ENCODE results near the gene TMA16.

Gene TMA16

DNA sequence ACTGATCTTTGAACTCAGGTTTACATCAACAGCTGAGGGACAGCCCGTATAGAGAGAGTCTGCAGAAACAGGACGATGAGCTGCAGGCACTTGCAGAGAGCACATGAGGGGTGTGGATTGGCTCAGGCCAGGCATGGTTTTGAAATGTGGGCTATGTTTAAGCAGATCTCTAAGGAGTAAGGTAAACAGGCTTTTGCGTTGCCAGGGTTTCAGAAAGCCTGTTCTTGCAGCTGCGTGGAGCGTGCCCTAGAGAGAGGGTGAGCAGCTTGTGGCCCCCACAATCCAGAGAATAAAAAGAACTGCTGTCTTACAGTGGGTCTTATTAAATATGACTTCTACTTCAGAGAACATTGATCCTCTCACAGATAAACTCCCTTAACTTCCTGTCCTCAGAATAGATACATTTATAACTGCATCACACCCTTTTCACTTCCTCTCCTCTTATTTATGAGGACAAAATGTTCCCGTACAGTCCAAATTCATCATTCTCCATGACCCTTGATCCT lies 64.1 kb downstream of the TMA16 start:
- H3K4me3 ChIP-seq, result no peak overlapping the region
- peaks cover 15% of the 10 kb centered on the region; the same call in 1 of the 2 replicates for H3K9me3 ChIP-seq (ENCODE audit: low read depth, low read length)
- no peak for DNase-seq (ENCODE audit: low read depth, low spot score)
- peak overlapping the region; percentile 92 for H3K27ac ChIP-seq
- TF ChIP-seq POLR2AphosphoS5 (IDR thresholded peaks at IDR 0.05; ENCODE audit: borderline replicate concordance, low read depth, low read length) (no peak), FOXP2 (optimal IDR thresholded peaks at IDR 0.05; ENCODE audit: control extremely low read depth, extremely low read length, insufficient read depth) (no peak)
- peaks cover 14% of the 10 kb centered on the region for H3K36me3 ChIP-seq (ENCODE audit: insufficient read depth, low read length)
- H3K9ac ChIP-seq (ENCODE audit: insufficient read length), result no peak overlapping the region

DNA sequence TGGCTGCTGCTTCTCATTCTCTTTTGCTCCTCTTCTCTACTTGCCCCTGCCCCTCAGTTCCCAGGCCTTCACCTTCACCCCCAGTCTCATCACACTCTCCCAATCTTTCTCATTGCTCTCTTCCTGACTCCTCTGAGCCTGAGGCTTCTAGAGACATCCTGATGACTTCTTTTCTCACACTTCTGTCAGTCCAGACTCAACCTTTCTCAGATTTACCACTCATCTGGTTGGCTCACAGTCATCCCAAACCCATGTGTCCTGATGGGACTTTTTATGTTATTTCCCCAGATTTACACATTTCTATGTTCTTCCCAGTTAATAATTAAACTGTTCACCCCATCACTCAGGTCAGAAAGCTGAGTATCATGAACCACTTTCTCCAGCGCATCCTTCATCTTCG lies 68.0 kb downstream of the TMA16 start:
- no peak overlapping the region for H3K9ac ChIP-seq (ENCODE audit: insufficient read length)
- no peak overlapping the region for H3K4me3 ChIP-seq
- TF ChIP-seq EZH2 (IDR thresholded peaks at IDR 0.05) (no peak), POLR2AphosphoS5 (IDR thresholded peaks at IDR 0.05; ENCODE audit: borderline replicate concordance, low read depth, low read length) (no peak), FOXP2 (optimal IDR thresholded peaks at IDR 0.05; ENCODE audit: control extremely low read depth, extremely low read length, insufficient read depth) (no peak)
- DNase-seq (ENCODE audit: low read depth, low spot score), result no peak
- H3K27ac ChIP-seq, result no peak overlapping the region
- H3K9me3 ChIP-seq (ENCODE audit: low read depth, low read length), result peaks cover 15% of the 10 kb centered on the region; the same call in 1 of the 2 replicates
- peaks cover 14% of the 10 kb centered on the region for H3K36me3 ChIP-seq (ENCODE audit: insufficient read depth, low read length)

DNA sequence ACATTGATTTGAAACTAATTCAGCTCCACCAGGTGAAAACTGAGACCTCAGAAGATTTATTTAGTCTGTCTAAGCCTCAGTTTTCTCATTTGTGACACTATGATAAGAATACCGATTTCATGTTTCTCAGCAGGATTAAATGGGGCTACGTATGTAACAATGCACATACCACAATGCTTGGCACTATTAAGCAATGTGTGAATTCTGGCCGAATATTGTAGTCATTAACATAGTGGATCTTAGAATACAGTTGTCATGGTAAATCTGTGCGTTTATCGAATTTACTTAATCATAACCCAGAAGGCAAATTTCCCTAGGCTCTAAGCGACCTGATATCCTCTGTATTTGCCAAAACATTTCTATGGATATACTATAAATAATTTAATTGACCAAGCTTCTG lies 69.1 kb downstream of the TMA16 start:
- peaks cover 14% of the 10 kb centered on the region for H3K36me3 ChIP-seq (ENCODE audit: insufficient read depth, low read length)
- H3K9me3 ChIP-seq (ENCODE audit: low read depth, low read length), result peaks cover 15% of the 10 kb centered on the region; the same call in 1 of the 2 replicates
- H3K27ac ChIP-seq, result no peak overlapping the region
- H3K4me3 ChIP-seq, result no peak overlapping the region
- no peak for TF ChIP-seq EZH2 (IDR thresholded peaks at IDR 0.05)
- TF ChIP-seq FOXP2 (optimal IDR thresholded peaks at IDR 0.05; ENCODE audit: control extremely low read depth, extremely low read length, insufficient read depth), result no peak
- no peak for DNase-seq (ENCODE audit: low read depth, low spot score)
- no peak overlapping the region for H3K9ac ChIP-seq (ENCODE audit: insufficient read length)

DNA sequence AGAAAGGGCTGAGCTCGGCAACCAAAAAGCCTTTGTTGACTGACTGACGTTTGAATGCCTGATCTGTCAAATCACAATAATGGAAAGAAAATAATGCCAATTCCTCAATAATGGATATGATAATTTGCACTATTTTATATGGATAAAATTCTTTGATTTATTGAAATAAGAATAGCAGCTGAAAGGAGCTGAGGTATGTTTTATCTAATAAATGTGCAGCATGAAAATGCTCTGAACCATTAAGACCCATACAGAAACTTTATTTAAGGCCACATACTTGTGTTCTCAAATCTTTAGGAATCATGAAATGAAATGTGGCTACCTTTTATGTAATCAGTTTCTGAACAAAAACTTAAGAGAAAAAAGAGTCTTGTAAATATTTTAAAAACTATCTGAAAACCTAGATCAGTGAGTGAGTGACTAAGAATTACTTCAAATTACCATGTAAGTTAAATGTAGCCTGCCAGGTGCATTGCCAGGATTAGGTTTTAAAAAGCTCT lies 69.8 kb downstream of the TMA16 start:
- no peak overlapping the region for H3K4me3 ChIP-seq
- H3K9me3 ChIP-seq (ENCODE audit: low read depth, low read length), result peaks cover 15% of the 10 kb centered on the region; the same call in 1 of the 2 replicates
- DNase-seq (ENCODE audit: low read depth, low spot score), result no peak
- H3K36me3 ChIP-seq (ENCODE audit: insufficient read depth, low read length), result peaks cover 14% of the 10 kb centered on the region
- H3K27ac ChIP-seq, result no peak overlapping the region
- TF ChIP-seq POLR2AphosphoS5 (IDR thresholded peaks at IDR 0.05; ENCODE audit: borderline replicate concordance, low read depth, low read length) (no peak), FOXP2 (optimal IDR thresholded peaks at IDR 0.05; ENCODE audit: control extremely low read depth, extremely low read length, insufficient read depth) (no peak), EZH2 (IDR thresholded peaks at IDR 0.05) (no peak)
- no peak overlapping the region for H3K9ac ChIP-seq (ENCODE audit: insufficient read length)

DNA sequence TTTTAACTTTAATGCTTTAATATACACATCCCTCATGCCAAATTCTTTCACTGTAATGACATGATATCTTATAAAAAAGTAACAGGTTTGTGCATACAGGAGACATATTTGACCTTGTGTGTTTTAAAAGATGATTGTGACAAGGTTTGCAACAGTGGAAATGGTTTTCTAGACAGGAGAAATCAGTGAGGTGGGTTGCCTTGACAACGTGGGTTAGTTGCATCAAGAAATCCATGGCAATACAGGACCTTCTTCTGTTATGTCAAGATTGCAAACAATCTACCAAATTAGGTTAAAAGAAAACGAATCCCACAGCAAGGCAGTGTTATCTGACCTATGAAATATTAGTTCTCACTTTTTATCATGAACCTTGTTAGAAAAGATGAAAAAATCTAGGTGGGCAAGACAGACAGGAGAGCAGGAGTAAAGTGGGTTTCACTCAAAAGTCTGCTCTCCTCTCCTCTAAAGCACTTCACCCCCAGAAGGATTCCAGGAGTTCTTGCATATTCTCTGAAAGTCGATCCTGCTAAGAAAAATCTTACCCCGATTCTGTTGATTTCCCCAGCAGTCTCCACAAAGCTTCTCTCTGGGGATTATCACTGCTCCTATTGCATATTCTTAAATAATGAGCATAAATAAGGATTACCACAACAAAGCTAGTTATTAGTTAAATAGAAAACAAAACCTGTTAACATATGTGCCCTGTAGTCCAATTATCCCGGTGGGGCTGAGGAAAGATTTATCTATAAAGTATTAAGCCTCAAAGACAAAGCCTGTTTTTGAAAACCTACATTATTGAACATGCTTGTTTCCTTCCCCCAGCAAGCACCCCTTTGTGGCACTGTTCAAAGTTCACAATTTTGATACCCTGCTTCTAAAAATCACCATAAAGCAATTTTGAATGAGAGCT lies 71.0 kb downstream of the TMA16 start:
- TF ChIP-seq EZH2 (IDR thresholded peaks at IDR 0.05), result no peak
- TF ChIP-seq FOXP2 (optimal IDR thresholded peaks at IDR 0.05; ENCODE audit: control extremely low read depth, extremely low read length, insufficient read depth), result no peak
- no peak for TF ChIP-seq POLR2AphosphoS5 (IDR thresholded peaks at IDR 0.05; ENCODE audit: borderline replicate concordance, low read depth, low read length)
- H3K9ac ChIP-seq (ENCODE audit: insufficient read length), result peak overlapping the region; percentile 52

DNA sequence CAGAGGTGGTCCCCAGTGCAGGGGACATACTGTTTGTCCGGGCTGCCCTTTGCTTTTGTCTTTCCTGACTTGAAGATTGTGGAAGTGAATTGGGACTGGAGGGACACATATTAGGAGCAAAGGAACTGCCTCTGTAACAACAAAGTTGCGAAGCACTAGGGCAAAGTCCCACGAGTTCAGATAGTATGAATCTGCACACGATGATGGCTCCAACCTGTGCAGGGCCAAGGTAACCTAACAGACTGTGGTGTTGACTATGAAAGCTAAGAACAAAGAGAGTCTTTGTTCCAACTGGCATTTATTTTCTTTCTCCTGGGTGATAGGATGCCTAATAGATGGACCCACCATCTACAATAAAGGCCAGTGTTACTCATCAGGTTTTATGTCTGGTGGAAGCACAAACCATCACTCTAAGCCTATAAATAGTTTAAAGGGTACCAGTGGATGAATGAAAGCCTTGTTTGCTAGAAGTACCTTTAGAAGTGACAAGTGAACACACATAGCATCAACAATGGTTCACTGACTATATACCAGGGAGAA lies 71.8 kb downstream of the TMA16 start:
- Histone ChIP-seq H3K9ac (ENCODE audit: insufficient read length) (no peak overlapping the region), H3K4me3 (no peak overlapping the region), H3K36me3 (ENCODE audit: insufficient read depth, low read length) (peaks cover 3% of the 10 kb centered on the region; the same call in 1 of the 2 replicates), H3K9me3 (ENCODE audit: low read depth, low read length) (peaks cover 2% of the 10 kb centered on the region; the same call in 1 of the 2 replicates), H3K27ac (no peak overlapping the region)
- TF ChIP-seq FOXP2 (optimal IDR thresholded peaks at IDR 0.05; ENCODE audit: control extremely low read depth, extremely low read length, insufficient read depth) (no peak), EZH2 (IDR thresholded peaks at IDR 0.05) (no peak), POLR2AphosphoS5 (IDR thresholded peaks at IDR 0.05; ENCODE audit: borderline replicate concordance, low read depth, low read length) (no peak)
- no peak for DNase-seq (ENCODE audit: low read depth, low spot score)

More for the DNA sequence above, 71.0 kb downstream of the TMA16 start:
- peak overlapping the region; percentile 22; the same call in 1 of the 2 replicates for H3K27ac ChIP-seq
- peak overlapping the region; percentile 2 for H3K4me3 ChIP-seq
- H3K9me3 ChIP-seq (ENCODE audit: low read depth, low read length), result peaks cover 9% of the 10 kb centered on the region; the same call in 1 of the 2 replicates
- peaks cover 11% of the 10 kb centered on the region; the same call in 1 of the 2 replicates for H3K36me3 ChIP-seq (ENCODE audit: insufficient read depth, low read length)
- no peak for DNase-seq (ENCODE audit: low read depth, low spot score)

DNA sequence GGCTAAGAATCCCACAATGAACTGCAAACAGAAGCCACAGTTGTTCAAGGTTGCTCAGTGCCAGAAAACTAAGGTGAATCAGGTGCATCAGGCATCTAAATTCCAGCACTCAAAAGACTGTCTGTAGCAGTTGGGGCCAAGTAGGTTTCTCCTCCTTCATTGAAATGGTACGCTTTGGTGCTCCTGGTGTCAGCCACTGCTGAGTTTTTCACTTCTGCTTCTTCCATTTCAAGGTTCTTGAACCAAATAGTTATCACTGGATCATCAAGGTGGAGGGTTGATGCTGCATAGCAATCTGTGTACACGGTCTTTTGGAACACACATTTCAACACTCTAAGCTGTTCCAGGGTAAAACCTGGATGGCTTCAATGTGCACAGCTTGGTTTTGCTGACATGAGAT lies 74.4 kb downstream of the TMA16 start:
- TF ChIP-seq FOXP2 (optimal IDR thresholded peaks at IDR 0.05; ENCODE audit: control extremely low read depth, extremely low read length, insufficient read depth) (no peak), EZH2 (IDR thresholded peaks at IDR 0.05) (no peak), POLR2AphosphoS5 (IDR thresholded peaks at IDR 0.05; ENCODE audit: borderline replicate concordance, low read depth, low read length) (no peak)
- Histone ChIP-seq H3K36me3 (ENCODE audit: insufficient read depth, low read length) (no peaks in the 10 kb centered on the region), H3K27ac (no peak overlapping the region), H3K9me3 (ENCODE audit: low read depth, low read length) (no peaks in the 10 kb centered on the region), H3K4me3 (no peak overlapping the region), H3K9ac (ENCODE audit: insufficient read length) (no peak overlapping the region)
- no peak for DNase-seq (ENCODE audit: low read depth, low spot score)
